ENCODE data around the gene CFAP97.
"Not testable (repeated sequence)": the region's sequence is repeated elsewhere in the genome, so short reads cannot be mapped to it uniquely, and the experiment has no call there.

The CFAP97 gene

DNA sequence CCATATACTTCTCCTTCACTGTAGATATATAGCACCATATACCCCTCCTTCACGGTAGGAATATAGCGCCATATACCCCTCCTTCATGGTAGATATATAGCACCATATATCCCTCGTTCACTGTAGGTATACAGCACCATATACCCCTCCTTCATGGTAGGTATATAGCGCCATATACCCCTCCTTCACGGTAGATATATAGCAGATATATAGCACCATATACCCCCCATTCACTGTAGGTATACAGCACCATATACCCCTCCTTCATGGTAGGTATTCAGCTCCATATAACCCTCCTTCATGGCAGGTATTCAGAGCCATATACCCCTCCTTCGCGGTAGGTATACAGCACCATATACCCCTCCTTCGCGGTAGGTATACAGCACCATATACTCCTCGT lies 18.1 kb upstream of the CFAP97 start:
- no peak for DNase-seq

DNA sequence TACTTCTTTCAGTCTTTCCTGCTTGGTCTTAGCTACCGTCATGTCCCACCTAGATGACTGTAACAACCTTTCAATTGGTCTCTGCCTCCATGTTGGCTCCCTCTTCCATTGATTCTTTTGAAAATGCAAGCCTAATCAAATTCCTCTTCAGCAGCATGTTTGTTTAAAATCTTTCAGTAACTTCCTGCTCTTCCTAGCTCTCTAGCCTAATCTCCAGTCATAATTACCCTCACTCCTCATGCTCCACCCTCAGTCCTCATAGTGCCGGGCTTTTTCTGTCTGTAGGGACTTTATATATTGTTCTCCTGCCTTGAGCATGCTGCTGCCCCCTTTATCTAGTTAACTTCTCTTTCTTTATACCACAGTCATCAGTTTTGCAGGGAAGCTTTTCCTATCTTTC lies 17.7 kb upstream of the CFAP97 start:
- no peak for DNase-seq

DNA sequence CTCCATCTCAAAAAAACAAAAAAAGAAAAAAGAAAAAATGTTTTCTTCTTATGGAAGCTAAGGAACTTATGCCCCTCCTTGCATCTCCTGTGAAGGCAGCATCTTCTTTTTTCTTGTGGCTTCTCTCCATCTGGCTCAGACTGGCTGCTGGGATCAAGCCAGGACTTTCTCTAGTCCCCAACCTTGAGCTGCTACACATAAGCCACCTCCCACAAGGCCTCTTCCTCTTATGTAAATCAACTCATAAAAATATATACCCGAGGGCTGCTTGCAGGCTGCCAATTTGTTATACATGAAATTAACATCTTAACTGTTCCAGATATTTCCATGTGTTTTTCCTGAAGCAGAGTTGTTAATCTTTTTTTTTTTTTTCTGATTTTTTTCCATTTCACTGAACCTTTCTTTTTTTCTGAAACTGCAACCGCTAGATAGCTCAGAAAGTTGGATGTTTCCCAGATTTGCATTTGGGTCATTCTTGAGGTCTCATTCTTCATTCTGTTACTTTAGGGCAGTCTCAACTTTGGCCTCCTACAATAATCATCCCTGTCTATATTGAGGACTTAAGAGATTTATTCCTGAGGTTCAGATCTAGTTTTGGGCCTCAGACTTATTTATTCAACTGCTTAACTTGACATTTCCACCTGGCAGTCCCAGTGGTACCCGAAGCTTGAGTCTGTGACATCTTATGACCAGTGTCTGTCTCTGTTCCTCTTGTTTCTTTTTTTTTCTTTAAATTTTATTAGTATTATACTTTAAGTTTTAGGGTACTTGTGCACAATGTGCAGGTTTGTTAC lies 15.9 kb upstream of the CFAP97 start:
- DNase-seq = peak; percentile 21

DNA sequence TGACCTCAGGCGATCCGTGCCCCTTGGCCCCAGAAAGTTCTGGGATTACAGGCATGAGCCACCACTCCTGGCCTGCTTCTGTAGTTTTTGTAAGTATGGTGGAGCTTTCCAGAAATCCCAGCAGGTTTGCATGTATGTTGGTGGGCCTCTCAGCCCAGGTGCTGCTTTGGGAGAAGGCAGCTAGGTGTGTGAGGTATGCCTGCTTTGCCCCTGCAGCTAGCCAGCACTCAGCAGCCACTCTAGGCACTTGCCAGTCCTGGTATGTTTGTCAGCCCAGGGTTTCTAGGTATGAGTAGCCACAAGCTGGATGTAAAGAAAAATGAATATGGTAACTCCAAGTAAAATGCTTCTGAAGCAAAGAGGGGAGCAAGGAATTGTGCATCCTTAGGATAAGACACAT lies 14.5 kb upstream of the CFAP97 start:
- DNase-seq = no peak

DNA sequence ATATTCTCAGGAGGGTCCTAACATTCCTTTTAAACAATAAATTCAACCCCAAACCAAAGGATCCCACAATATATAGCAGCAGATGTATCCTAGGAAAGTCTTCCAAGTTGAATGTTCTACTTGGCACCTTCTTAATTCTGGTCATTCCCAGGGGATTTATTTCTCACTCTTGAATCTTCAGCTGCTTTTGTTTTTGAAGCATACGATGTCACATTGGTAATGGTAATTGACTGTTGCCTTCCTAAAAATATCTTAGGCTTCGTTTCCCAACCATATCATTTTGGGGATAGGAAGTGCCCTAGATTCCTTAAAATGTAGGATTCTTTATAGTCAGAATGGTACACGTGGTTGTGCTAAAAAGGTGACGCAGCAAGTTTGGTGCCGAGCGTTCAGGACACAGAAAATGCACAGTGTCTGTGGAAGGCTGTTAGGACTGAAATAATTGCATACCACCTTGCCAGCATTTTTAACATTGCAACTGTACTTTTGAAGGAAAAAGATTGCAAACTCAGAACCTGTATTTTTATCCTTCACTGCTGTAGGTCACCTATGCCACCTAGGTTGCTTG lies 13.7 kb upstream of the CFAP97 start:
- no peak for DNase-seq

DNA sequence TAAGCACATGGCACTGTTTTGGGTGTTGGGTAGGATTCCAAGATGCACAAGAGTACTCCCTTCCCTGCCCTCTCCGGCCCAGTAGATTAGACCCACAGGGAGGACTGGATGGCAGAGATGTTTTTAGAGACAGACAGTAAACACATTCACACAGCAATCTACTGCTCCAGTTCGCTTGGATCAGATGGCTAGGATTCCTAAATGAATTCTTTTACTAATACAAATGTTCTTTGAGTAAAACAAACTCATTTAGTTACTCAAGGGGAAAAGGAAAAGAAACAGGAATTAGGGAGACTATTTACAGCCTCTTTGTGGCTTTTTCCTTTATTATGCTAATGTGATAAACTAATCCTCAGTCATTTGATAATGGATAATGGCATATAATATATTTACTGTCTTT lies 11.5 kb upstream of the CFAP97 start:
- DNase-seq = no peak

DNA sequence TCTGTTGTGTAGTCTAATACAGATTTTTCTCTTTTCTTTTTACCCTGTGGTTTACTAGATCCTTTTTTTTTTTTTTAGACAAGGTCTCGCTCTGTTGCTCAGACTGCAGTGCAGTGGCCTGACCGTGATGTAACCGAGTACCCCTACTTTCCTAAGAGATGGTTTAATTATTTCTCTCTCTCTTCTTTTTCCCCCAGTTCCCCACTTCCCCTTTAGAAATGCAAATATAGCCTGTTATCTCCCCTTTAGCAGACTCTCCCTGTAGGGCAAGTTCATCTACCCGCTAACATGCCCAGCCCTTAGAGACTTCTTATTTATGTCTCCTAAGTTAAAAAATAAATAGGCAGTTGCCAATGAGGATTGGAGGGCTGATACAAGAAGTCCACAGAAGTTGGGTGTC lies 10.1 kb upstream of the CFAP97 start:
- DNase-seq = no peak

DNA sequence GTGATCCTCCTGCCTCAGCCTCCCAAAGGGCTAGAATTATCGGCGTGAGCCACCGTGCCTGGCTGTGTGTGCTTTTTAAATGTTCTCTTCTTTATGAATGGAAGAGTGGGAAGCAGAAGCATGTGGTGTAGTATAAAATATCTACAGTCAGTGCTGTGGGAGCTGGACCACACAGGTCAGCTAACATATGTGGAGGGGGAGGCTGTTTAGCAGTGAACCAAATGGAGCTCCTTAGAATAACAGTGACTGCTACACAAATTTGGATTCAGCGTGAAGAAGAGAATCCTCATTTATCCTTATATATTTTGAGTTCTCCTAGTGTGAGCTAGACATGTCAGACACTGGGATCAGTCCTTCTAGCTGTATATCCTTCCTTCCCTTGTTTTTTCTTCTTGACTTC lies 8.8 kb upstream of the CFAP97 start:
- no peak for DNase-seq

DNA sequence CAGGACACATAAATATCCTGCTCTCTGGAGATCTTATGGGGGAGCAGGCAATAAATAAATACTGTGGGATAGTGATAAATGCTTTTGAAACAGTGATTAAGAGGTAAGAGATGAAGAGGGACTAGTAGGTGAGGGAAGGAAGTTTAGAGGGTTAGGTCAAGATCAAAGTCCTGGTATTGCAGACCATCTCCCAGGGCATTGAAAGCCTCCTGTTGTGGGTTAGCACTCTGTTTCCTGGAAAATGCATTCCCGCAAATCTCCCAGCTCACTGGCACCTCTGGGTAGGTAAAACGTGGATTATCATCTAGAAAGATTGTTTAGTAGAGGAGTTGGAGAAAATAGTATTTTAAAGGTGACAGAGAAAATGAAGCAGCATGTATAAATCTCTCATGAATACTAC lies 7.8 kb upstream of the CFAP97 start:
- DNase-seq = no peak

DNA sequence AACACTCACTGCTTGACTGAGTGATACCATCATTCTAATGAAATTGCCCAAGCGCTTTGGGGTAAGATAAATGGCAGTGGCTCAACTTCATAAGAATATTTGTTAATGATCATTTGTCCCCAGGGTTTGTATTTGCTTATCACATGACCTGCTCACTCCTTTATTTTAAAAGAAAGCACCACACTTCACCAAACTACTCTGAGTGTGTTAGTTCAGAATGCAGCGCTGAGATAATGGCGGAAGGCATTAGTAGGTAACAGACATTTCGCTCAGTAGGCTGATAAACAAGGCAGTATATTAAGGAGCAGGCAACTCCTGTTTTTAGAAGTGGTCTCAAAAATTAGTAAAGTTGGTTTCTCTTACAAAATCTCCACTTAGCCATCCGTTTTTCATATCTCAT lies 7.2 kb upstream of the CFAP97 start:
- no peak for DNase-seq

DNA sequence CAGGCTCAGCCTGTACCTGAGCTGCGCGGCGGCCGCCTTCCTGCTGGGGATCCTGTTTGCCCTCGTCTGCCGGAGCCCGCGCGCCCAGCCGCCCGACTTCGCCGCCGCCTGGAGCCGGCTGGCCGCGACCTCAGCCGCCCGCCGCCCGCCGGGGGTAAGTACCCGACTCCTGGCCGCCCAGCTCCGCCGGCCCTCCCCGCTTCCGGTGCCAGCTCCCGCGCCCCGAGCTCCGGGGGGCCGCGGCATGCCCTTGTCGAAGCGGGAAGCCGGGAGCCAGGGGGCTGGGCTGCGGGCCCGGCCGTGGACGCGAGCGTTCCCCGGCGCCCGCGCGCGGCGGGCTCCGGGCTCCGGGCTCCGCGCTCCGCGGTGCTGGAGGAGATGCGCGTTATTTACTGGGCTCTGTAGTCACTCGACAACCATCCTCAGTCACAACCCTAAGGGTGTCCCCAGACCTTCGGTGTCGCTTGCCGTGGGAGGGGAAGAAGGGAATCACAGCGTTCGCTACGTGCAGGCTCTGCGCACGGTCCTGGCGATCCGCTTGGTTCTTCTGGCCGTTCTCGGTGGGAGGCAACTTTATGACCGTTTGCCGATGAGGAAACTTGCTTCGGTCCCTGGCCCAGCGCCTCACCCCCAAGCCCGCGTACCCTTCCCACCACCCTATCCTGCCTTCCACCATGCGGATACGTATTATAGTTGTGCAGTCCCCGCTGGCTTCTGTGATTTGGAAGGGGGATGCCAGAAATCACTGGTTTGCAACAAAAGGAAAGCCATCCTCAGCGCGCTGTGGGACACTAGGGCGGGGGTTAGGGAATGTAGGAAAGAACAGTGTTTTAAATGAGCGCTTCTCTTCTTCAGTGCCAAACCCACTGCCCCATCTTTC lies 6.5 kb upstream of the CFAP97 start:
- DNase-seq = no peak

DNA sequence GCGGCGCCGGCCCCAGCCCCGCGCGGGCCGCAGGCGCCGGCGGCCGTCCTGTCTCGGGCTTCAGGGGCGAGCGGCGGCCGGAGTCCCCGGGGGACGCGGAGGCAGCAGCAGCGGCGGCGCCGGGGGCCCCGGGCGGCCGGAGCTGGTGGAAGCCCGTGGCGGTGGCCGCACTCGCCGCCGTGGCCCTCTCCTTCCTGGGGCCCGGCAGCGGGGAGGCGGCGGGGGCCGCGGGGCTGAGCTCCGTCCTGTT lies 6.0 kb upstream of the CFAP97 start:
- not testable (repeated sequence) for DNase-seq

DNA sequence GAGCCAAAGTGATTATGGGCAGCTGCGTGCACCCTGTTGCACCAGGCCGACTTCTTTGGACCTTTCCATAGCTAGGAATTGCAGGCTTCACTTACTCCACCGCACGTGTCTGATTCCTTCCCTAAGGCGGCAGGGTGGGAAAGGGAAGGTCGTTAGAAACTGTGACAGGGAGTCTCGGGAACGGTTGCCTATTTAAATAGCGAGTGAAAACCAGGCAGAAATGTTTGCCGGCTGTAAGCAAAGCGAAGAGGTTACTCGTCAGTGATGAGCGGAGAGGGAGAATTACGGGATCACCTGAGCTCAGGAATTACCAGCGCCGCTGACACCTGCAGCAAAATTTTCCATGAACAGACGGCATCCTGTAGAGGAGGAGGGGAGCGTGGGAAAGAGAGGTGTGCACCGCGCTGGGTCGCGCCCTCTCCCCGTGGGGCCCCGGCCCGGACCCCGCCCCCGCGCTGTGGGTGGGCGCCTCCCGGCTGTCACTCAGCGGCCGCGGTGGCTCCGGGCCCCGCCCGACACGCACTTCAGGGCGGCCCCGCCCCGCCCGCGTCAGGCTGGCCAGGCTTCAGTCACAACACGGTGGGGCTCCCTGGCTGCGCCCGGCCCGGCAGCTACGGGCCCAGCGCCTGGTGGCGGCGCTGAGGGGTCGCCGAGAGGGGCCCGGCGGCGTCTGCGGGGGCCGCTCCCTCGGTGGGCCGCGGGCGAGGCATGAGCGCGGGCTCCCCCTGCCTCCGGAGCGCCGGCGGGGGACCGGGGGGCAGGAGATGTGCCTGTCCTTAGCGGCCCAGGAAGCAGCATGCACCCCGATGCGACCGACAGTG lies 5.4 kb upstream of the CFAP97 start, which contains the start of gene SNX25:
TSS of gene SNX25 (plus strand) at position 568 of the 821 bp plus-strand sequence. CDS start at position 797, 229 bp downstream.
- peak; percentile 47 for DNase-seq

DNA sequence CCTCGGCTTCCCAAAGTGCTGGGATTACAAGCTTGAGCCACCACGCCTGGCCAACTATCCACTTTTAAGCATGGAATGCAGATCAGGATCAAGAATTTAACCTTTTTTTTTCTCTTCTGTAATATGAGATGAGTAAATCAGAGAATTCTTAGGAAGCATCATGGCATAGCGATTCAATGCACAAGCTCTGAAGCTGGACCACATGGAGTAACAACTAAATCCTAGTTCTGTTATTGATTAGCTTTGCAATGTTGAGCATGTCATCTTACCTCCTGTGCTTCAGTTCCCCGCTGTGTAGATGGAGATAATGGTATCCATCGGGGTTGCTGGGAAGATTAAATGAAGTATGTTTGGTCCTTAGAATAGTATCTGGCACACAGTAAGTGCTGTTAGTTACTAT lies 3.7 kb upstream of the CFAP97 start:
- no peak for DNase-seq

DNA sequence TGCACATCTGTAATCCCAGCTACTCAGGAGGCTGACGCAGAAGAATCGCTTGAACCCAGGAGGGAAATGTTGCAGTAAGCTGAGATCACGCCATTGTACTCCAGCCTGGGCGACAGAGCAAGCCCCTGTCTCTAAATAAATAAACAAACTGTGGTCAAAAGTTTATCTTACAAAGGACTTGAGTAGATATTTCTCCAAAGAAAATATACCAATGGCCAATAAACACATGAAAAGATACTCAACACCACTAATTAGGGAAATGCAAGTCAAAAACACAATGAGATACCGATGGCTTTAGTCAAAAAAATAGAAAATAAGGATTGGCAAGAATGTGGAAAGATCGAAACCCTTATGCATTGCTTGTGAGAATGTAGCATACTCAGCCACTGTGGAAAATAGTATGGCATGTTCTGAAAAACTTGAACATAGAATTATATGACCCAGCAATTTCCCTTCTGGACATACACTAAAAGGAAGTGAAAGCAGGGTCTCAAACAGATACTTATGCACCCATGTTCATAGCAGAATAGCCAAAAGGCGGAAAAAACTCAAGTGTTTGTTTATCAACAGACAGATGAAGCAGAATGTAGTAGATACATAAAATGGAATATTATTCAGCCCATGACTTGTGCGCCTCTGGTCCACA lies 2.0 kb upstream of the CFAP97 start:
- DNase-seq = no peak

DNA sequence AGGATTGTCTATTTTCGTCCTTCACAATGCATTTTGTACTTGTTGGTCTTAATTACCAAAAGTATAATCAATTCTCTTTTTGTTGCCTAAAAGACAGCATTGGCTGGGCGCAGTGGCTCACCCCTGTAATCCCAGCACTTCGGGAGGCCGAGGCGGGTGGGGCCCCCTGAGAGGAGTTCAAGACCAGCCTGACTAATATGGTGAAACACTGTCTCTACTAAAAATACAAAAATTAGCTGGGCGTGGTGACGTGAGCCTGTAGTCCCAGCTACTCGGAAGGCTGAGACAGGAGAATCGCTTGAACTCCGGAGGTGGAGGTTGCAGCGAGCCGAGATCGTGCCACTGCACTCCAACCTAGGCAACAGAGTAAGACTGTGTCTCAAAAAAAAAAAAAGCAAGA lies 1.3 kb upstream of the CFAP97 start:
- not testable (repeated sequence) for DNase-seq

DNA sequence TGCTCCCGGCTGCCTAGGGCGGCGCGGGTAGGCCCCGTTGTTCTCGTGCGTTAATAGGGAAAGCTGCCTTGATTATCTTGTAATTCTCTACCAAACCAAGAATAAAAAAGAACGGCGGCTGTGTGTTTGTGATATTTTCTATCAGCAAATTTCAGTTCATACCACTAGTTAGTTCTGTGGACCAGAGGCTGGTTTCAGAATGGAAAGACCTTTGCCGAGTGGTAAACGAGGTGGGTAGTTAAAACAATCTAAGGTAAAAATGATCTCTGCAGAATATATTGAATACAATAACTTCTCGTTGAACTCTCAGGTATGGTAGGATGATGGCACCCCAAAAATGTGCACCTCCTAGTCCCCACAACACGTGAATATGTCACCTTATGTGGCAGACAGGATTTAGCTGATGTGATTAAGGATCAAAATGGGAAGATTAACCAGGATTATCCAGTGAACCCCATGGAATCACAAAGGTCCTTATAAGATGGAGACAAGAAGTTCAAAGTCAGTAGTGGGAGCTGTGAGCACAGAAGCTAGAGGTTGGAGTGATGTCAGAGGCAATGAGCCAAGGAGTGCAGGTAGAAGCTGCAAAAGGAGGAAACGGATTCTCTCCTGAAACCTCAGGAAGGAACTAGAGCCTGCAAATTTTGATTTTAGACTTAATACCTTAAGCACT lies 574 bp upstream of the CFAP97 start:
- no peak for DNase-seq

DNA sequence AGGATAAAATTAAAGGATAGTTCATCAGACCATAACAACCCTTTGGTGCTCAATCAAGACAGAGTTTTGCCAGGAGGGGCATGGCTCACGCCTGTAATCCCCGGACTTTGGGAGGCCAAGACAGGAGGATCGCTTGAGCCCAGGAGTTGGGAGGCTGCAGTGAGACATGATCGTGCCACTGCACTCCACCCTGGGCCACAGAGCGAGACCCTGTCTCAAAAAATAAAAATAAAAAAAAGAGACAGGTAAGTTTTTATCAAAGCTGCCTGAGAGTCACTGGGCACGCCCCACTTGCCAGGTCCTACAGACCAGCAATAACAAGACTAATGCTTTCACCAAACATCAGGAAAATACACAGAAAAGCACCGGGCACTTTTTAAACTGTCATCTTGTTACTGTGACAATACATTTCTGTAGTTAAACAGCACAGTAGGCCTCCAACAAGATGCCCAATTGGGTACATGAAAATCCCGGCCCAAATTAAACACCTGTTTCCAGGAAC lies 765 bp downstream of the CFAP97 start:
- DNase-seq = no peak

DNA sequence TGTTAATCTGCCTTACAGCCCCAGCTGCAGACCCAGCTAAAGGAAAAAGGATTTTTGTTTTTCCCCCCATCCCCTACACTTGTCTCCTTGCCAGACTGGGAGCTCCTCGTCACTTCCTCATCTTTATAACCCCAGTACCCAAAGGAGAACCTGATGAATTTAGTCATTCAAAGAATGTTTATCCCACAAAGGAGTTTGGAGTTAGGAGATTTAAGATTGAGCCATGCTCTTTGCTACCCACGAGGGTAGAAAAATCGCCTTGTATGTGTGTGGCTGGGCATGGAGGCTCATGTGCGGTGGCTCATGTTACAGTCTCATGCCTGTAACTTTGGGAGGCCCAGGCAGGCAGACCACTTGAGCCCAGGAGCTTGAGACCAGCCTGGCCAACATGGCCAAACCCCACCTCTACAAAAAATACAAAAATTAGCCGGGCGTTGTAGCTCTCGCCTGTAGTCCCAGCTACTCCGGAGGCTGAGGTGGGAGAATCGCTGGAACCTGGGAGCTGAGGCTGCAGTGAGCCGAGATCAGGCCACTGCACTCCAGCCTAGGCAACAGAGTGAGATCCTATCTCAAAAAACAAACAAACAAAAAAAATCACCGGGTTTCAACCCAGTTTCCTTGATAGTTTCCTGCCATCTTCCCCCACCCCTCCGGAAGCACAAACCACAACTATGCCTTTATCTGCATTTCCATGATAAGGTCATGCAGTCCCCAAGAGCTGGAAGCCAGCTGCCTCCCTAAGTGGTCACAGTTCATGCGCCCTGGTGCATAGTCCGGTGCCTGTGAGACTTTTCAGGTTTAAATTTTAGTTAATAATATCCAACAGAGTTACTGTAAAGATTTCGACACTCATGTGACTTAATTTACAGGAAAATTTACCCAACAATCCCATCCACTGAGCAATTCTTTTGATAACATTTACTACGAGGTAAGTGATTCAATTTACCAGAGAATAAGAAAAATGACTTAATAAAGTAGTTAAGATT lies 1.5 kb downstream of the CFAP97 start:
- DNase-seq = no peak

DNA sequence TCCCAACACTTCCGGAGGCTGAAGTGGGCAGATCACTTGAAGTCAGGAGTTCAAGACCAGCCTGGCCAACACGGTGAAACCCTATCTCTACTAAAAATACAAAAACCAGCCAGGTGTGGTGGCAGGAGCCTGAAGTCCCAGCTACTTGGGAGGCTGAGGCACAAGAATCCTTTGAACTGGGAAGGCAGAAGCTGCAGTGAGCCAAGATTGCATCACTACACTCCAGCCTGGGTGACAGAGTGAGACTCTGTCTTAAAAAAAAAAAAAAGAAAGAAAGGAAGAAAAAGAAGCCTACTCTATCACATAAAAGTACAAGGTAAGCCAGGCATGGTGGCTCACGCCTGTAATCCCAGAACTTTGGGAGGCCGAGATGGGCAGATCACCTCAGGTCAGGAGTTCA lies 5.6 kb downstream of the CFAP97 start:
- DNase-seq = not testable (repeated sequence)

DNA sequence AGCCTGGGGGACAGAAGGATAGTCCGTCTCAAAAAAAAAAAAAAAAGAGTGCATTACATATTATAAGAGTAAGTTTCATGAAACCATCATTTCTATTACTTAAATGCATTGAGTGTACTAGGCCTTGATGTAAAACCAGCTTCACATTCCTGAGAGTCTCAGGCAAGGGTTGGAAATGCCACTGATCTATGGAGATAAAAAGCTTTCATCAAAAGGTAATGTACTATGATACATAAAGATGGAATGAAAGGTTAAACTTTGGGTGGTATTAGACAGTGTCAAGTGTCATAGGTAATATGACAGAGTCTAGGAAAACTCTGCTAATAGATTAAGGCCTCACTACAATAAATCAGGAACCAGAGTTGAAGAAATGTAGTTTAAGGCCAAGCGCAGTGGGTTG lies 7.4 kb downstream of the CFAP97 start:
- no peak for DNase-seq

Measured in DMS 273 treated with DMSO at 0.1 percent for 48 hours (cell line).